Adrenal gland (tissue), 5 donors: ENCODE results near the gene DARS1.

Experiments used
- CTCF ChIP-seq, 6 experiments: fragments of 450-650 bp in 4 of 6; fragments of 200-600 bp in 2 of 6; sonication (generic) in 1 of 6; IDR thresholded peaks; 1 replicate in 5 of 6; 2 replicates in 1 of 6; pipeline versions ENCODE4 v1.5.1 to v1.8.0; 2016 to 2021; ENCODE audit warnings: antibody characterized with exemption in 6 of 6, mild to moderate bottlenecking in 2 of 6, moderate library complexity in 1 of 6
- POLR2A ChIP-seq, 2 donors: fragments of 450-650 bp; IDR thresholded peaks; one replicate each; pipeline ENCODE4 v1.6.1; 2017; ENCODE audit warnings: antibody characterized with exemption in 2 of 2, mild to moderate bottlenecking in 2 of 2, moderate library complexity in 1 of 2
- donor health status: DM: no; HTN: no; CAD: no.

GRCh38 chr2:135882415-135882814, 103.0 kb downstream of the DARS1 start:
- TF ChIP-seq CTCF (IDR thresholded peaks at IDR 0.05), result no peak
- TF ChIP-seq POLR2A (IDR thresholded peaks at IDR 0.05), result no peak
